Thymus (tissue), 11 donors: ENCODE data around the gene TDRD10. TPM values are rescaled to one million over a fixed set of nuclear protein-coding genes. Genes with fewer than 3 reads are reported as not detected.

Experiments
- DNase-seq, 9 donors: peaks; one replicate each; pipeline ENCODE4 v3.0.0-alpha.2; 2013; ENCODE audit warnings: low spot score in 9 of 9, low read depth in 6 of 9, missing footprints in 1 of 9
- H3K27ac ChIP-seq, 2 donors: one replicate each; pipeline ENCODE4 v1.5.1; 2013; ENCODE audit warnings: control low read depth in 1 of 2, low read depth in 1 of 2, low read length in 1 of 2, mild to moderate bottlenecking in 1 of 2, moderate library complexity in 1 of 2
- H3K27me3 ChIP-seq, 2 donors: one replicate each; pipeline ENCODE4 v1.5.1; 2013; ENCODE audit warnings: low read length in 1 of 2; ENCODE audit not compliant: control insufficient read depth in 2 of 2, insufficient read depth in 1 of 2
- H3K36me3 ChIP-seq, 2 donors: one replicate each; pipeline ENCODE4 v1.5.1; 2013; ENCODE audit warnings: low read length in 1 of 2, mild to moderate bottlenecking in 1 of 2, moderate library complexity in 1 of 2; ENCODE audit not compliant: control insufficient read depth in 2 of 2, insufficient read depth in 2 of 2
- H3K4me1 ChIP-seq, 2 donors: one replicate each; pipeline ENCODE4 v1.5.1; 2013; ENCODE audit warnings: low read length in 2 of 2; ENCODE audit not compliant: control insufficient read depth in 2 of 2, insufficient read depth in 2 of 2
- H3K4me3 ChIP-seq, 2 donors: one replicate each; pipeline ENCODE4 v1.5.1; 2013; ENCODE audit warnings: low read length in 2 of 2, control low read depth in 1 of 2, mild to moderate bottlenecking in 1 of 2
- H3K9me3 ChIP-seq, 2 donors: one replicate each; pipeline ENCODE4 v1.5.1; 2013; ENCODE audit warnings: low read length in 1 of 2, mild to moderate bottlenecking in 1 of 2; ENCODE audit not compliant: control insufficient read depth in 2 of 2, insufficient read depth in 1 of 2
- WGBS: extraction: QIAGEN DNeasy Blood & Tissue Kit; methylation state at CpG from one replicate; pipeline ENCODE4 v1.1.7; 2013; 5-methylcytosine and 5-hydroxymethylcytosine counted together
- polyA plus RNA-seq: library from polyadenylated mRNA; stranded (reverse); fragments of 200-250 nt; gene quantifications from one replicate; pipeline ENCODE4 v1.2.3, GENCODE V29; 2013
- total RNA-seq: library from RNA; stranded (reverse); fragments of 120-200 nt; gene quantifications from one replicate; pipeline ENCODE4 v1.2.4, GENCODE V29; 2013
- donor health status: healthy.

Gene TDRD10
- total and polyA plus RNA-seq, 2 donors: 0.47 to 12.2 TPM

DNA sequence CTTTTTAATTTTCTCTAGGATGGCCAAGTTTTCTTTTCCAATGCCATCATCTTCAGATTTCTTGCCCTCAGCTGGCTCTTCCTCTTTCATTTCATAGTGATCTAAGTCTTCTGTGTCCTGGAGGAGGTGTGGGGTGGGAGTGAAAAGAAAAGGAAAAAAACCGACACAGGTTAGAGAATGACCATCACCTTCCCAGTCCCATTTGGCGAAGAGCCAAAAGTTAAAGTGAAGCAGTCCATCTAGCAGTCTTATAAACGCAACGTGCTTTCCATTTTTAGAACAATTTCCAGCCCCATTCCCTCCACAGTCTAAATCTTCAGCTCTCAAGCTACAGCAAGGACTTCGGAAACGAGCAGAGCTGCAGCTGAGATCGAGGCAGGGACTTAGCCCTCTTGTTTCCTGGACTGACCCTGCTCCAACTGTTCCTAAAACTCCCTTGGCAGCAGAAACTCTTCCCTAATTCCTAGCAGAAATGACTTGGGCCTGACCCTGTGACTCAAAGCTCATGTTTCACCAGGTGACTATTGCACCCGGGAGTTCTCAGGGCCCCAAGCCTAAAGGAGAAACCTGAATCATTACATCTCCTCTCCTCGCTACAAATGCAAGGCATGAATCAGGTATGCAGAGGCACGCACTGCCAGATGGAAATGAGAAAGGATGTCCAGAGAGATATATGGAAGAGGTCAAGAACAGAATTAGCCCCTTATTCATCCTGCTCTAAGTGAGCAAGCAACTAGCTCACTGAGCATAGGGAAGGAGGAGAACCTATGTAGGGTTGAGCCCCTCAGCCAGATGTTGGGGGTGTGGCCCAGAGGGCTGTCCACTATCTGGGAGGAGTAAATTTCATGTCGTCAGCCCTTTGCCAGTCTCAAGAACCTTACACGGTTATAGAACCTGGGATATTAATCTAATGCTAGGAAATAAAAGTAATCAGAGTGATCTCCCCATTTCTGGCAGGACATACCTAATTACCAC lies 51.3 kb downstream of the TDRD10 start:
- Histone ChIP-seq H3K4me3 (no peak overlapping the region), H3K9me3 (no peaks in the 10 kb centered on the region), H3K27me3 (no peaks in the 10 kb centered on the region), H3K4me1 (peaks cover 18 to 21% of the 10 kb centered on the region in 2 donors), H3K27ac (no peak overlapping the region), H3K36me3 (peaks cover 70 to 76% of the 10 kb centered on the region in 2 donors)
- DNase-seq: no peak
- 94% methylated on average over 12 of the region's 12 CpGs for WGBS

DNA sequence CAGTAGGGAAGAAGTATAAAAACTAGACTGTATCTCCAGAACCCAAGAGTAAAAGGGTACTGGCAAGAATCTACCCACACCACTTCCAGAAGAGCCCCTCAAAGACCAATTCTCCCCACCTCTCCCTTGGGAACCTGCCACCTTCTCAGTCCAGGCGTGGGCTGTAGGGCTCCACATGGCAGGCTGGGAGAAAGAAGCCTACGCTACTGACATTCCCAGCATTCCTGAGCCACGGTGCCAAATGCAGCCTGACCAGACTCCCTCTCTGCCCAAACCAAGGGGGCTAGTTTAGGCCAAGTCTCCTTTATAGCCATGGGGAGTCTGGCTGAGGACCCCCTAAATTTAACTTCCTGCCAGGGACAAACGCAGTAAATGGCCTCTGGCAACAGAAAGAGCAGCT lies 54.4 kb downstream of the TDRD10 start:
- Histone ChIP-seq H3K4me3 (peak overlapping the region in 1 of 2 donors; percentile 92), H3K27ac (no peak overlapping the region), H3K4me1 (peaks cover 18 to 31% of the 10 kb centered on the region in 2 donors), H3K9me3 (no peaks in the 10 kb centered on the region), H3K27me3 (no peaks in the 10 kb centered on the region), H3K36me3 (peaks cover 43 to 46% of the 10 kb centered on the region in 2 donors)
- WGBS: 81% methylated on average over 4 of the region's 4 CpGs
- DNase-seq: no peak

DNA sequence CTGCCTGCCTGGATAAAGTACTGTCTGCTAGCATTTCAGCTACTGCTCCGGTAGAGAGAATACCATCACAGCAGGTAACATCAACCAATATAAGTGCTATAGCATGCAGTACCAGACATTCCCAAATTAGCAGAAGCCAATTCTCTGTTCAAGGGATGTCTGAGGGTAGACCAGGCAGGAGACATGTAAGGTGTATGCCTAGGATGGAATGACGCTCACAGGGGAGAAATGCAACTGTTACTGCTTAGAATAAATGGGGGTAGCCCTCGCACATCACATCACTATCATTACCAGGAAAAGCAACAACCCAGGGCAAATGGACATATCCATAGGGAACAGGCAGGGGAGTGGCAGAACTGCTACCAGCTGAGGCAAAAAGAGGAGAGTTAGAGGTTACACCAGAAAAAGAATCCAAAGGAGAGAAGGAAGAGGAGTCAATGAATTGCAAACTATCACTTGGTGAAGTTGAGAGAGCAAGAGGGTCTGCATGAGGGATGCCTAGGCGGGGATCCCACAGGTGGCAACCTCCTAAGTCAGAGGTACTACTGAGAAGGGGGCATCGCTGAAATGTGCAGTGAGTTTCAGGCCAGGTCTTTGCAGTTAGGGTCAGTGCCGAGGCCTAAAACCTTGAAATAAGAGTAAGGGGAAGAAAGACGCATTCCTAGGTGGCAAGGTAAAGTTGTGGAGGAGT lies 55.4 kb downstream of the TDRD10 start:
- Histone ChIP-seq H3K27ac (no peak overlapping the region), H3K36me3 (peaks cover 33 to 36% of the 10 kb centered on the region in 2 donors), H3K4me1 (peaks cover 18 to 31% of the 10 kb centered on the region in 2 donors), H3K27me3 (no peaks in the 10 kb centered on the region), H3K4me3 (peak overlapping the region; percentile 79 to 92), H3K9me3 (no peaks in the 10 kb centered on the region)
- 43% methylated on average over 7 of the region's 7 CpGs for WGBS
- DNase-seq: no peak

DNA sequence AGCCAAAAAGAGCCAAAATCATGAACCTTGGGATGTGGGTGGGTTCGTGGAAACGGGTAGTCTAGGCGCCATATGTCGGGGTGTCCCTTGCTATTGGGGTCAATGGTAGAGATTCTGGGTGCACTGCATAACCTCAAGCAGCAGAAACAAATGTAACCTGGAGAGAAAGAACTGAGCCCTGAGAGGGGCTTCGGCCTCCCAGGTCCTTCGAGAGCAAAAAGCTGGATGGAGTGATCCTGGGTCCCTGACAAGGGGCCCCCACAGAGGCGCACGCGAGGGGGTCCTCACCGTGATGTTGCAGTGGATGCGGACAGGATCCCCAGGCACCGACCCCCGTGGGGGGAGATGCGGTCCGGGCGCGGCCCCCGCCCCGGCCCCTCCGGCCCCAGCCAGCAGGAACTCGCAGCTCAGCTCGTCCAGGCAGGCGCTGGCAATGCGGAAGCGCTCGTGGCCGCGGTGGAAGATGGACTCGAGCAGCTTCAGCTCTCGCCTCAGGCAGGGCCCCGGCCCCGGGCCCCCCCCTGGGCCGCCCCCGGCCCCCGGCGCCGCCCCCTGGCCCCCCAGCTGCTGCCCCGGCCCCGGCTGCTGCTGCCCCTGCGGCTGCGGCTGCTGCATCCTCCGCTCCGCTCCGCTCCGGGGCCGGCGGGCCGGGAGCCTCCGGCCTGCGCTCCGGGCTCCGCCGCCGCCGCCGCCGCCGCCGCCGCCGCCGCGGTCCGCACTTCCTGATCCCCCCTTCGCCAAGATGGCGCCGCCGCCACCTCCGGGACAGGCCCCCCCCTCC lies 56.1 kb downstream of the TDRD10 start, which contains the start of gene UBE2Q1:
UBE2Q1 (minus strand) TSS at position 724 of the 781 bp plus-strand sequence; CDS start at position 615, 109 bp downstream.
- Histone ChIP-seq H3K27me3 (no peaks in the 10 kb centered on the region), H3K36me3 (peaks cover 26 to 29% of the 10 kb centered on the region in 2 donors), H3K27ac (peak within 1 kb of the TSS; percentile 87 to 90), H3K4me1 (peaks cover 18 to 31% of the 10 kb centered on the region in 2 donors), H3K4me3 (peak within 1 kb of the TSS; percentile 79 to 92), H3K9me3 (no peaks in the 10 kb centered on the region)
- peak in 3 of 9 donors; percentile 4 to 46 (median 42) for DNase-seq
- WGBS: 1% methylated on average over 68 of the region's 69 CpGs

DNA sequence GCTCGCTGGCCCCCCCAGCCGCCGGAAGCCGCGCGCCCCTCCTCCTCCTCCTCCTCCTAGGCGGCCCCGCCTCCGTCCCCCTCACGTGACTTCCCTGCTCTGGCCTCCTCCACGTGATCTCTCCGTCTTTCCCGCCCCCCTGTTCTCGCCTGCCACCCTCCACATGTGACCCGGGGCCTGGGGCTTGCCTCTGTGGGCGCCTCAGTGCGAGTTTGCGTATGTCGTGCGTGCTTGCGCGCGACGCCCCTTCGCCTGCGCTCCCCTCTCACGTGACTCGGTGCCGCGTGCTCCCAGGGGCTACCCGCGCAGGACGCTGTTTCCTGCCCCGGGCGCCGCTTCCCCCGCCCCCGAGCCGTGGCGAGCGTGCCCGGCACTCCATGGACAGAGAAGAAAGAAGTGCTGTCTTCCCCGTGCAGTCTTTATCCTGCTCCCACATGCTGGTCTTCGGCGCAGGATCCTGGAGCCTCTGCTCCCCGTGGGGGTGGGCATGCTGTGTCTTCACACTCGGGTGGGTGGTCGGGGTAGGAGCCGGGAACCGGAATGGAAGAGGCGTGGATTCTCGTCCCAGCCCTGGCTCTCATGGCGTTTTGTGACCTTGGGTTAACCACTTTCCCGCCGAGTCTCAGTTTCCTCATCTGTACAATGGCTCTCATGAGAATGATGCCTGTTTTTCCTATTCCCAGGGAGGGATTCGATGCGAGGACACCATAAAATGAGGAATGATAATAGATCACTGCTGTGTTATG lies 56.9 kb downstream of the TDRD10 start:
- Histone ChIP-seq H3K9me3 (no peaks in the 10 kb centered on the region), H3K36me3 (peaks cover 18 to 21% of the 10 kb centered on the region in 2 donors), H3K4me3 (peak overlapping the region; percentile 78 to 92), H3K27me3 (no peaks in the 10 kb centered on the region), H3K4me1 (peaks cover 18 to 31% of the 10 kb centered on the region in 2 donors), H3K27ac (peak overlapping the region; percentile 33 to 90)
- under 1% methylated on average over 57 of the region's 57 CpGs for WGBS
- peak; percentile 95 to 99 (median 99) for DNase-seq

DNA sequence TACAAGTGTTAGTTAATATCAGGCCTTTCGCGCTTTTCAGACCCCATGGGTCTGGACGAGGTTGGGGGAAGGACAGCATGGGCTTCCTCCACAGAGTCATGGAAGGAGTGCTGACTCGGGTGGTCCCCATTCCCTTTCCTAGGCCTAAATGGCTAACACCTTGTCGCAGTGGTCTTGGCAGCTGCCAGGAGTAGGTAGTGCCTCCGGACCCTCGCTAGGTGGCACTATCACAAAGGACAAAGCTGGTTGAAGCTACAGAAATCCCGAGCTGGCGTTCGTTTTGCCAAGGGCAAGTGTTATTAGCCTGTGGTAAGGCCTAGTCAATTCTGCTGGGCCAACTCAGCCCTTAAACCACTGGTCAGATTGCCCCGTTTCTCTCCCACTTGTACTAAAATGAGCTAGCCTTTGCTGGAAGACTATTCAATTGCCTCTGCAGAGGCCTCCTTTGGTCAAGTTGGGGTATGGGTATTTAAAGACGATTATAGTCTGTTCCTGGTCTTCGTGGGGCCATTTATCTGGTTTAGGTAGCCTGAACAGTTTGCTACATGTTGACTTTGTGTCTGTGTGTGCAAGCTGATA lies 57.5 kb downstream of the TDRD10 start:
- DNase-seq: peak; percentile 61 to 91 (median 79)
- H3K4me1 ChIP-seq: peaks cover 18 to 31% of the 10 kb centered on the region in 2 donors
- no peaks in the 10 kb centered on the region for H3K9me3 ChIP-seq
- H3K27ac ChIP-seq: peak overlapping the region; percentile 33 to 90
- WGBS: 15% methylated on average over 13 of the region's 13 CpGs
- H3K4me3 ChIP-seq: peak overlapping the region; percentile 78 to 92
- H3K36me3 ChIP-seq: peaks cover 14 to 16% of the 10 kb centered on the region in 2 donors
- H3K27me3 ChIP-seq: no peaks in the 10 kb centered on the region

DNA sequence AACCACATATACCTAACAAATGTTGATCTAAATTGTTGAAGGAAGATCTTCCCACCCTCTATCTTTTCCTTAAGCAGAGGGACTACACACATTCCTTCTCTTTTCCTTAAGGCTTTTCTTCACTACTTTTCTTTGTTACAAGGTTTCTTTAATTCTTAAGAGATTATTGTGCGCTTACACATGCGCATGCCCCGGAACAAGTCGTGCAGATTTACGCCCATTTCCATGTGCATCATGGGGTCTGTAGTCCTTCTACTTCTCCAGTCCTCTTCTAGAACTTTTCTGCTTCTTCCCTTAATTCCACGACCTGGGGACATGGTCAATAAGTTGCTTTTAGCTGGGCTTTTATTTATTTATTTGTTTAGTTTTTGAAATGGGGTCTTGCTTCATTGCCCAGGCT lies 63.9 kb downstream of the TDRD10 start:
- peaks cover 0 to 4% of the 10 kb centered on the region in 2 donors for H3K9me3 ChIP-seq
- WGBS: 85% methylated on average over 6 of the region's 6 CpGs
- no peak overlapping the region for H3K4me3 ChIP-seq
- DNase-seq: no peak
- H3K4me1 ChIP-seq: peaks cover 7 to 8% of the 10 kb centered on the region in 2 donors
- H3K27me3 ChIP-seq: peaks cover 25 to 46% of the 10 kb centered on the region in 2 donors
- no peaks in the 10 kb centered on the region for H3K36me3 ChIP-seq
- no peak overlapping the region for H3K27ac ChIP-seq
